Lower lobe of right lung (tissue), 2 donors: ENCODE measurements around the gene FOCAD. TPM values are rescaled to one million over a fixed set of nuclear protein-coding genes. Genes with fewer than 3 reads are reported as not detected.

ENCODE experiments used
- ATAC-seq, 2 donors: fragments of 200-7000 bp; cut with Tn5 transposase; one replicate each; pipeline ENCODE4 v1.9.1; 2020 to 2022; ENCODE audit warnings: mild to moderate bottlenecking in 2 of 2, moderate library complexity in 2 of 2
- DNase-seq: peaks from one replicate; pipeline ENCODE4 v3.0.0-alpha.2; 2020
- H3K27ac ChIP-seq: fragments of 200-600 bp; one replicate; pipeline ENCODE4 v1.8.0; 2022
- H3K27me3 ChIP-seq: fragments of 200-600 bp; one replicate; pipeline ENCODE4 v1.8.0; 2022; ENCODE audit warnings: low read depth
- H3K36me3 ChIP-seq: fragments of 200-600 bp; one replicate; pipeline ENCODE4 v1.8.0; 2022; ENCODE audit warnings: mild to moderate bottlenecking
- H3K4me1 ChIP-seq: fragments of 200-600 bp; one replicate; pipeline ENCODE4 v1.8.0; 2022
- H3K4me3 ChIP-seq: fragments of 200-600 bp; one replicate; pipeline ENCODE4 v1.8.0; 2022; ENCODE audit warnings: mild to moderate bottlenecking
- H3K9me3 ChIP-seq: fragments of 200-600 bp; one replicate; pipeline ENCODE4 v1.8.0; 2022
- intact Hi-C: fragments of 100-400 bp; cut with DNase I; formaldehyde crosslinking; loops from one replicate; pipeline ENCODE4 v1.11.0; 2022
- total RNA-seq: library from RNA; stranded (reverse); fragmentation: NEBNext Ultra II Directional; extraction: Animal tissue kit (Norgen Biotek cat#: 25700); gene quantifications from one replicate; pipeline ENCODE4 v1.2.1, GENCODE V29; 2021
- TF ChIP-seq, protein P1 (sequence below): fragments of 200-600 bp; IDR thresholded peaks from one replicate; pipeline ENCODE4 v1.8.0; 2022; ENCODE audit warnings: antibody characterized with exemption, mild to moderate bottlenecking
- donor health status: DM: no; HTN: yes; CAD: no; lungs with severe emphysema.

FOCAD gene
- total RNA-seq, 1 donor from 2014 or later: 29.5 TPM

DNA sequence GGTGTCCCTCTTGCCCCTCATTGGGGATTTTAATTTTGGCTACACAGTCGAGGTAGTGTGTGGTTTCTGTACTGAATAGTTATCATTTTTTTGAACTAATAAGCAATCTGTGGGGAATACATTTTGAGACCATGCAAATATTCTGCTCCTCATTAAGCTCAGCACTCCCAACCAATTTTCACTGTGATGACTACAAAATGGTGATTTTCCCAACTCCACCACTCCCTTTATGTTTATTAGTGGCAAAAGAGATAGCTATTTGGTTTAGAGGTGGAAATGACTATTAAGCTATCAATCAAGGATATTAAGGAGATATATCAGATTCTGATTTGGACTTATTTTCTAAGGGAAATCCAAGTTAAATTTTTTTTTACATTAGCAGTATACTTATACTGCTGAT lies 62.9 kb downstream of the FOCAD start:
- TF ChIP-seq, protein P1, sequence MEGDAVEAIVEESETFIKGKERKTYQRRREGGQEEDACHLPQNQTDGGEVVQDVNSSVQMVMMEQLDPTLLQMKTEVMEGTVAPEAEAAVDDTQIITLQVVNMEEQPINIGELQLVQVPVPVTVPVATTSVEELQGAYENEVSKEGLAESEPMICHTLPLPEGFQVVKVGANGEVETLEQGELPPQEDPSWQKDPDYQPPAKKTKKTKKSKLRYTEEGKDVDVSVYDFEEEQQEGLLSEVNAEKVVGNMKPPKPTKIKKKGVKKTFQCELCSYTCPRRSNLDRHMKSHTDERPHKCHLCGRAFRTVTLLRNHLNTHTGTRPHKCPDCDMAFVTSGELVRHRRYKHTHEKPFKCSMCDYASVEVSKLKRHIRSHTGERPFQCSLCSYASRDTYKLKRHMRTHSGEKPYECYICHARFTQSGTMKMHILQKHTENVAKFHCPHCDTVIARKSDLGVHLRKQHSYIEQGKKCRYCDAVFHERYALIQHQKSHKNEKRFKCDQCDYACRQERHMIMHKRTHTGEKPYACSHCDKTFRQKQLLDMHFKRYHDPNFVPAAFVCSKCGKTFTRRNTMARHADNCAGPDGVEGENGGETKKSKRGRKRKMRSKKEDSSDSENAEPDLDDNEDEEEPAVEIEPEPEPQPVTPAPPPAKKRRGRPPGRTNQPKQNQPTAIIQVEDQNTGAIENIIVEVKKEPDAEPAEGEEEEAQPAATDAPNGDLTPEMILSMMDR: no peak
- ATAC-seq (no peak), DNase-seq (no peak)
- H3K27ac ChIP-seq: no peak overlapping the region
- H3K9me3 ChIP-seq: no peaks in the 10 kb centered on the region
- intact Hi-C loops: no loop called here
- no peak overlapping the region for H3K4me3 ChIP-seq
- peaks cover 5% of the 10 kb centered on the region for H3K36me3 ChIP-seq
- no peaks in the 10 kb centered on the region for H3K4me1 ChIP-seq
- no peaks in the 10 kb centered on the region for H3K27me3 ChIP-seq

DNA sequence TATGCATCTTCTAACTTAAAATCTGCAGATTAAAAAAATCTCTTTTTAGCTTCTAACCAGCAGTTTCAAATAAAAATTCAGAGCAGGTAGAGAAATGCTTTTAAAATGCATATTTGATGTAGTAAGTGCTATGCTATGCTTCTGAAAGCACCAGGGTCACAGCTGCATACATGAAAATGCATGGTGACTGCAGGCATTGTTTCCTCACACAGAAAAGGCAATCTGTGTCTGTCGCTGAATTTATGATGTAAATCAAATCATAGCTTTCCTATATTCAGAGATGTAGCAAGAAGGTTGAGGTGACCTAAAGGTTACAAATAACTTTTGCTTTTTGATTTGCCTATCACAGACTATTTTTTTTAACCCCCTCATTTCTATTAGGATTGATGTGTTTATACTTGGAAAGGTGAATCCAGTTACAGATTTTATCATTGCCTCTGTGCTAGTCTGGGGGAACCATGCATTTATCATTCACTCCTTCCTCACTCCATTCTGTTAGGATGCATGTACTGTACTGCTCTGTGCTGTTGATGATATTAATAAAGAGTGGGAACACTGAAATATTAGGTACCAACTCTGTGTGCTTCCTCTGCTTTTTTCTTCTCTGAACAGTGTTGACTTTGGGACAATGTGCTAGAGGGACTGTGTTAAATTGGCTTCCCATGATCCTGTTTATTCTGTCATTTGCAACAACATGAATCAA lies 65.6 kb downstream of the FOCAD start:
- Histone ChIP-seq H3K27me3 (no peaks in the 10 kb centered on the region), H3K9me3 (no peaks in the 10 kb centered on the region), H3K4me3 (no peak overlapping the region), H3K36me3 (no peaks in the 10 kb centered on the region), H3K27ac (no peak overlapping the region), H3K4me1 (no peaks in the 10 kb centered on the region)
- DNase-seq (no peak), ATAC-seq (no peak)
- TF ChIP-seq, protein P1: no peak
- intact Hi-C loops: no loop called here

DNA sequence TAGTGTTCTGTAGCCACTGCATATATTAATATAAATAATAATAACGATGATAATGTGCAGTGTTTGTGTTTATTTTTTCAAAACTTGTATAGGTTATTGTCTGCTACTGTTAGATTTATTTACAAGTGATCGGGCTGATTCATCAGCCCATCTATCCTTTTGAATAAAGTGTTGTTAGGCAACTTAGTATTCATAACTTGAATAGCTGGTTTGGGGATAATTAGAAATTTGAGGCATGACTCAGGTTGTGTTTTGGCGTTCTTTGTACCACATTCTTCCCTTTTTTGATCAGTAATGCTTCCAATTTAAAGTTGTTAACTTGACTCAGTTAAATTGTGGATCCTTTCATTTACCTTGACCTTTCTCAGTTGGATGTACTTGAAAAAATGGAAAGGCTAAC lies 69.7 kb downstream of the FOCAD start:
- TF ChIP-seq, protein P1: no peak
- no peak for ATAC-seq
- no peak overlapping the region for H3K4me3 ChIP-seq

DNA sequence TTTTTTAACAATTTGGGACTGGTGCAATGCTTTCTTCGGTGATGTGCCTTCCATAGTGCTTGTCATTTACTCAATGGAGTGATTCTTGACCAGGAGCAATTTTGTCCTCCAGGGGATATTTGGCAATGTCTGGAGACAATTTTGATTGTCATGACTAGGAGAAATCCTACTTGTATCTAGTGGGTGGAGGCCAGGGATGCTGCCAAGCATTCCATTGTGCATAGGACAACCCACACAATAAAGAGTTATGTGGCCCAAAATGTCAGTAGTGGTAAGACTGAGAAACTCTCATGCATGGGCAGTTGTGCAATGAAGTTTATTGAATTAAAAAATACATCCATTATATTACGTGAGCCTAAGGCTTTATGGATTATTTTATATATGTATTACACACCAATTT lies 70.5 kb downstream of the FOCAD start:
- DNase-seq: no peak
- H3K27me3 ChIP-seq: no peaks in the 10 kb centered on the region
- intact Hi-C loops: no loop called here
- peaks cover 7% of the 10 kb centered on the region for H3K36me3 ChIP-seq
- H3K4me3 ChIP-seq: no peak overlapping the region
- TF ChIP-seq, protein P1: no peak
- no peak for ATAC-seq
- H3K27ac ChIP-seq: no peak overlapping the region
- no peaks in the 10 kb centered on the region for H3K9me3 ChIP-seq
- no peaks in the 10 kb centered on the region for H3K4me1 ChIP-seq

More for the DNA sequence above, 69.7 kb downstream of the FOCAD start:
- Histone ChIP-seq H3K27ac (no peak overlapping the region), H3K27me3 (no peaks in the 10 kb centered on the region), H3K4me1 (no peaks in the 10 kb centered on the region), H3K36me3 (peaks cover 7% of the 10 kb centered on the region), H3K9me3 (no peaks in the 10 kb centered on the region)
- no peak for DNase-seq
- intact Hi-C loops: no loop called here

DNA sequence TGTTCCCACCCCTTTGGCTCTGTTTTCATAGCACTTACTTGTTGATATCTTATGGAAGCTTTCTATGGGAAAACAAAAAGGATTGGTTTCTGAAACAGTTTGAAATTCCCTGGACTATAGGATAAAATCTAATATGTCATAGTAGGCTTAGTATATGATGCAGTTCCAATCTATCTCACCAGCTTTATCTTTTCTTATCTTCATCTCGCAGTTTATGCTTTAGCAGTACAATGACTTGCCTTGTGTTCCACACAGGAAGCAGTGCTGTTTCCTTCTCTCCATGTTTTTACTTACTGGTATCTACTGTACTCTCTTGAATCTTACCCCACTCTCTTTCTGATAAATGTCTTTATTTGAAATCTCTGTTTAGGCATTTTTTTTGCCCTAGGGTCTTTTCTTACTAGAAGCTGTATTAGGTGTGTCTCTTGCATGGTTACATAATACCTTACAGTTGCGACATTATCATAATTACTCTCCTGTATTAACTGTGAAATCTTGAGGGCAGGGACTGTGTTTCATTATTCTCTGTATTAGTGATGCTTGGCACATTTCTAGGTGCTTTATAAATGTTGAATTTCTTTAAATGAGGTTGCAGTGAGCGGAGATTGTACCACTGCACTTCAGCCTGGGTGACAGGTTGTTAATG lies 76.3 kb downstream of the FOCAD start:
- H3K27ac ChIP-seq: no peak overlapping the region
- no peaks in the 10 kb centered on the region for H3K9me3 ChIP-seq
- DNase-seq (no peak), ATAC-seq (no peak)
- intact Hi-C loops: no loop called here
- no peak overlapping the region for H3K4me3 ChIP-seq
- no peaks in the 10 kb centered on the region for H3K4me1 ChIP-seq
- H3K36me3 ChIP-seq: peaks cover 12% of the 10 kb centered on the region
- H3K27me3 ChIP-seq: no peaks in the 10 kb centered on the region
- TF ChIP-seq, protein P1: no peak
